Measurements from ENCODE around the gene HOPX.

- TF ChIP-seq, protein P1, sequence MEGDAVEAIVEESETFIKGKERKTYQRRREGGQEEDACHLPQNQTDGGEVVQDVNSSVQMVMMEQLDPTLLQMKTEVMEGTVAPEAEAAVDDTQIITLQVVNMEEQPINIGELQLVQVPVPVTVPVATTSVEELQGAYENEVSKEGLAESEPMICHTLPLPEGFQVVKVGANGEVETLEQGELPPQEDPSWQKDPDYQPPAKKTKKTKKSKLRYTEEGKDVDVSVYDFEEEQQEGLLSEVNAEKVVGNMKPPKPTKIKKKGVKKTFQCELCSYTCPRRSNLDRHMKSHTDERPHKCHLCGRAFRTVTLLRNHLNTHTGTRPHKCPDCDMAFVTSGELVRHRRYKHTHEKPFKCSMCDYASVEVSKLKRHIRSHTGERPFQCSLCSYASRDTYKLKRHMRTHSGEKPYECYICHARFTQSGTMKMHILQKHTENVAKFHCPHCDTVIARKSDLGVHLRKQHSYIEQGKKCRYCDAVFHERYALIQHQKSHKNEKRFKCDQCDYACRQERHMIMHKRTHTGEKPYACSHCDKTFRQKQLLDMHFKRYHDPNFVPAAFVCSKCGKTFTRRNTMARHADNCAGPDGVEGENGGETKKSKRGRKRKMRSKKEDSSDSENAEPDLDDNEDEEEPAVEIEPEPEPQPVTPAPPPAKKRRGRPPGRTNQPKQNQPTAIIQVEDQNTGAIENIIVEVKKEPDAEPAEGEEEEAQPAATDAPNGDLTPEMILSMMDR (IDR thresholded peaks at IDR 0.05): no peak
- TF ChIP-seq ZFX (IDR thresholded peaks at IDR 0.05; ENCODE audit: borderline replicate concordance): no peak
Measured at GRCh38 chr4:56607926-56608325, 73.2 kb downstream of the HOPX start.
